Ishikawa (cell line): ENCODE measurements around the gene RAB6A.

Experiments
- CEBPB ChIP-seq: IDR thresholded peaks from 2 replicates; pipeline ENCODE4 v1.6.1; 2012
- CREB1 ChIP-seq: IDR thresholded peaks from 2 replicates; pipeline ENCODE4 v1.6.1; 2012; ENCODE audit warnings: low read depth
- EGR1 ChIP-seq: IDR thresholded peaks from 2 replicates; pipeline ENCODE4 v1.6.1; 2012
- EP300 ChIP-seq: IDR thresholded peaks from 2 replicates; pipeline ENCODE4 v1.6.1; 2012; ENCODE audit warnings: borderline replicate concordance
- FOXM1 ChIP-seq: IDR thresholded peaks from 2 replicates; pipeline ENCODE4 v1.6.1; 2012; ENCODE audit warnings: low read depth, borderline replicate concordance
- MAX ChIP-seq: IDR thresholded peaks from 2 replicates; pipeline ENCODE4 v1.6.1; 2012
- NFIC ChIP-seq: IDR thresholded peaks from 2 replicates; pipeline ENCODE4 v1.6.1; 2012
- RAD21 ChIP-seq: IDR thresholded peaks from 2 replicates; pipeline ENCODE4 v1.6.1; 2012; ENCODE audit warnings: low read depth
- REST ChIP-seq: IDR thresholded peaks from 2 replicates; pipeline ENCODE4 v1.6.1; 2012; ENCODE audit warnings: low read depth, mild to moderate bottlenecking
- TAF1 ChIP-seq: IDR thresholded peaks from 2 replicates; pipeline ENCODE4 v1.6.1; 2012; ENCODE audit warnings: low read depth, mild to moderate bottlenecking
- TCF12 ChIP-seq: IDR thresholded peaks from 2 replicates; pipeline ENCODE4 v1.6.1; 2012; ENCODE audit warnings: low read depth
- TEAD4 ChIP-seq: IDR thresholded peaks from 2 replicates; pipeline ENCODE4 v1.6.1; 2012
- USF1 ChIP-seq: IDR thresholded peaks from 2 replicates; pipeline ENCODE4 v1.6.1; 2012
- YY1 ChIP-seq: IDR thresholded peaks from 2 replicates; pipeline ENCODE4 v1.6.1; 2012; ENCODE audit warnings: low read depth
- ZBTB7A ChIP-seq: IDR thresholded peaks from 2 replicates; pipeline ENCODE4 v1.6.1; 2012; ENCODE audit warnings: low read depth

RAB6A gene

GRCh38 chr11:73680687-73681086, 80.2 kb downstream of the RAB6A start:
- TF ChIP-seq CREB1 (no peak), TAF1 (no peak), USF1 (no peak), YY1 (no peak), NFIC (no peak), REST (no peak), TCF12 (no peak)

- TF ChIP-seq FOXM1 (no peak), EGR1 (no peak), MAX (no peak), EP300 (no peak), CREB1 (no peak), REST (no peak), CEBPB (no peak), RAD21 (no peak), TCF12 (no peak), NFIC (no peak), USF1 (no peak), TEAD4 (no peak), YY1 (no peak), TAF1 (no peak)
These were observed 89.2 kb downstream of the RAB6A start for GRCh38 chr11:73671701-73672100.

GRCh38 chr11:73670808-73671207, 90.1 kb downstream of the RAB6A start:
- TF ChIP-seq NFIC (no peak), TCF12 (no peak)

- TF ChIP-seq FOXM1 (no peak), TAF1 (no peak), NFIC (no peak), TEAD4 (no peak), YY1 (no peak), EGR1 (no peak), USF1 (no peak), ZBTB7A (no peak)
These were observed 93.0 kb downstream of the RAB6A start for GRCh38 chr11:73667891-73668290.

- TF ChIP-seq CREB1 (no peak), EP300 (no peak), EGR1 (no peak), REST (no peak), CEBPB (no peak), NFIC (no peak), USF1 (no peak), ZBTB7A (no peak)
These were observed 96.0 kb downstream of the RAB6A start for GRCh38 chr11:73664877-73665276.
